ENCODE measurements around the gene GPR37L1.
A peak's percentile ranks its signal among the peaks of the same experiment; 100 is the strongest.
"Not testable (repeated sequence)": the region's sequence is repeated elsewhere in the genome, so short reads cannot be mapped to it uniquely, and the experiment has no call there.

GPR37L1 gene

DNA sequence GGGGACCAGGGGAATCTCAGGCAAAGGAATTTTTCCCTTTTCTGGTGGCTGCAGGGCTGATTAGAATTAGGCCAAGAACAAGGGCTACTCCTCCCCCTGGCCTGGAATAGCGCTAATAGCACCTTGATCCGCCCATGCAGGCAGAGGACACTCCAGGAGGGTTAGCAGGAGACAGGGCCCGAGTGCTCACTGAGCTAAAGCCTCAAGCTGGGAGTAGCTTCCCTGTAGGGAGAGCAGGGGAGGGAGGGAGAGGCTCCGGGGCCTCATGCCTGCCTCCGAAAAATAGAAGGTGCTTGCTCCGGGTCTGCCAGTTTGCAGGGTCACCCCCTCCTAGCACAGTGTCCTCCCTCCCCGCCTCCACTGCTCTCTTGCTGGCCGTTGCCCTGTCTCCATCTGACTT is 33.9 kb downstream of the GPR37L1 start:
- no peak for DNase-seq

DNA sequence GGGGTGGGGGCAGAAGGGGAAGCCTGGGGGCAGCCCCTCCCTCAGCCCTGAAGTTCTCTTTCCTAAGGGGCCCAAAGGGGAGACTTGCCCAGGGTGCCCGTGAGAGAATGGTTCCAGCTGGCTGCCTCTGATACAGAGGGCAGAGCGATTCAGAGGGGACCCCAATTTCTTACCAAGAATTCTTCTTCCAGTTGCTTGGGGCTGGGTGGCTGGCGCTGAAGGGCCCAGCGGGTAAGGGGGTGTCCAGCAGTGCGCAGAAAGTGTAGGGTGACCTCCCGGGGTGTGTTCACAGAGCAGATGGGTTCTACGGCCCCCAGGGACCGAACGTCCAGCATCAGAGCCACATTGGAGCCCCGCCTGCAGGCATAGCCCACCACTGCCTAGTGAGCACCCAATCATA is 35.2 kb downstream of the GPR37L1 start:
- no peak for DNase-seq

GRCh38 chr1:202158810-202159533 is 36.3 kb downstream of the GPR37L1 start:
- no peak for DNase-seq

DNA sequence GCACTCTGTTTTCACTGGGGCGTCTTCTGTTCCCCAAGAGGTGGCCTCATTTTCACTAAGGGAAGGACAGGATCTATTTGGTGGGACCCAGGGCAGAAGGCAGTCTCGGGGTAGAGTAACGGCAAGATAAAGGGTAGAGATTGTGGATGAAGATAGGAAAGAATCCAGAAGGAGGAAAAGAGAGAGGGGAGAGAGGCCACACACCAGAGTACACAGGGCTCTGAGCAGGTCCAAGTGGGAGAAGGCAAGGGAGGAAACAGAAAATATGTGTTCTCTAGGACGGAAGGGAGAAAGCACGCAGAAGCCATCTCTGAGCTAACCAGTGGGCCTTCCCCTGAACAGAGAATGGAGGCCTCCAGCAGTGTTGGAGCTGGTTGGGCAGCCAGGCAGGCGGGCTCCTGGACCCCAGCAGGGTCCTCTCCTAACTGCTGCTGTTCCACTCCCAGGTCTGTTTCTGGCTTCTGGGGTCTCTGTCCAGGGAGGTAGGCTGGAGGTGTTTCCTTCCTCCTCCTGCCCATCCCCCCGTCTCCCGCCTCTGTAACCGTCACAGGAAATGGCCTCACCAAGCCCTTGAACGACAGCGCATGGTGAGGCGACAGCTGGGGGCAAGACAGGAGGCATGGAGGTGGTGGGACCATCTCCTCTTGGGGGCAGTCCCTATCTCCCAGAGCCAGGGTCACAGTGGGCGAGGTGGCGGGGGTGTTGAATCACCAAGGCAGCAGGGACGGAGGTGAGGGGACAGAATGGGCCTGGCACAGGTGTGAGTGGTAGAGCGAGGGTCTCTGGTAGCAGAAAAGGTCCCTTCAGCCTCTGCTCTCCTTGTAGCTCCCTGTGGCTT is 37.0 kb downstream of the GPR37L1 start:
- DNase-seq: peak; percentile 26 to 33 (median 29)

- peak; percentile 62 to 76 (median 69) for DNase-seq
Measured at GRCh38 chr1:202160377-202160940, 37.7 kb downstream of the GPR37L1 start, which contains the start of gene PTPN7. PTPN7 (minus strand) TSS chr1:202160602; CDS start chr1:202159402, 1,200 bp downstream.

- no peak for DNase-seq
Measured at GRCh38 chr1:202161151-202162046, 38.7 kb downstream of the GPR37L1 start.

DNA sequence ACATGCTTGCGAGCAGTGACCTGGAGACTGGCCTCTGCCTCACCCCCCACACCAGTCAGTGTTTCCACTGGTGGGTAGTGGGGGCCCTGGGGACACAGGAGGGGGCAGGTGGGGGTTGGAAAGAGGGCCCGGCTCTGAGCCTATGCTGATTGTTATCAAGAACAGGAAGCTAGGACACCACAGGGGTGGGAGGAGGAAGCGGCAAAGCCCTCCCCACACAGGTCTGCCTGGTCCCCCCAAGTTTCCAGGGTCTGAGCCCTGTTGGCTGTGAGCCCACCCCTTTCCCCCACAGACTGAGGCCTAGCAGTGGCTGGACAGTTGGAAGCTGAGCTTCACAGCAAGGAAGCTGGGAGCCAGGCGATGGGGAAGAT is 39.3 kb downstream of the GPR37L1 start:
- no peak for DNase-seq

DNA sequence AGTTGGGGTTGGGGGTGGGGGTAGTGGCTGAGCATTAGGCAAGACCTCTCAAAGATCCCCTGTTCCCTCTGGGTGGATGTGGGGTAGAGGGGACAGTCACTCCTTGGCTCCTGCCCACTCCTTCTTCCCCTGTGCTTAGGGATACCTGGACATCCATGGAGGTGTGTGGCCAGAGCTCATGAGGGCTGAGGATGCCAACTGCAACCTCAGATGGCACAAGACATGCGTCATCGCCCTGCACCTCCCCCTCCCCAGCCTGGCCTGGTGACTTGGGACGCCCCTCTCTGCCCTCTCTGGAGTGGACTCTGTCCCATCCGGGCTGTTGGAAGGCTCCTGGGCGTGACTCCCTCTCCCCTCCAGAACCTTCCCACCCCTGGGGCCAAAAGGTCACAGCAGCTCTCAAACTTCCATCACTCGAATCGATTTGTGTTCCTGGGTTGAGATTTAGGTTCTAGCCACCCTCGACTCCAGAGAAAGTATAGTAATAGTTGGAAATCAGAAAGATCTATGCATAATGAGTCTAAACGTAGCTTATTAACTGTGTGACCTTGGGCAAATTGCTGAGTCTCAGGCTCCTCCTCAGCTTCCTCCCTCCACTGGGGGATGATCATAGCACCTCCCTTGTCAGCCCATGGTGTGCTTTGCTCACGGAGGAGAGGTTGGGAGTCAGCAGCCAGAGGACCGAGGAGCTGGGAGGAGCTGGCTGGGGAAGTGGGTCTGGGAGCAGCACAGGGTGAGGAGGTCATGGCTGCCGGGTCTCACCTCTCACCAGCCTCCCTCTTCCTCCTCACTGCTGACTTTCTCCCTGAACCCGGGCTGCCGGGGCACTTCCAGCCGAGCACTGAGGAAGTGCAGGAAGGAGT is 39.9 kb downstream of the GPR37L1 start:
- no peak for DNase-seq

DNA sequence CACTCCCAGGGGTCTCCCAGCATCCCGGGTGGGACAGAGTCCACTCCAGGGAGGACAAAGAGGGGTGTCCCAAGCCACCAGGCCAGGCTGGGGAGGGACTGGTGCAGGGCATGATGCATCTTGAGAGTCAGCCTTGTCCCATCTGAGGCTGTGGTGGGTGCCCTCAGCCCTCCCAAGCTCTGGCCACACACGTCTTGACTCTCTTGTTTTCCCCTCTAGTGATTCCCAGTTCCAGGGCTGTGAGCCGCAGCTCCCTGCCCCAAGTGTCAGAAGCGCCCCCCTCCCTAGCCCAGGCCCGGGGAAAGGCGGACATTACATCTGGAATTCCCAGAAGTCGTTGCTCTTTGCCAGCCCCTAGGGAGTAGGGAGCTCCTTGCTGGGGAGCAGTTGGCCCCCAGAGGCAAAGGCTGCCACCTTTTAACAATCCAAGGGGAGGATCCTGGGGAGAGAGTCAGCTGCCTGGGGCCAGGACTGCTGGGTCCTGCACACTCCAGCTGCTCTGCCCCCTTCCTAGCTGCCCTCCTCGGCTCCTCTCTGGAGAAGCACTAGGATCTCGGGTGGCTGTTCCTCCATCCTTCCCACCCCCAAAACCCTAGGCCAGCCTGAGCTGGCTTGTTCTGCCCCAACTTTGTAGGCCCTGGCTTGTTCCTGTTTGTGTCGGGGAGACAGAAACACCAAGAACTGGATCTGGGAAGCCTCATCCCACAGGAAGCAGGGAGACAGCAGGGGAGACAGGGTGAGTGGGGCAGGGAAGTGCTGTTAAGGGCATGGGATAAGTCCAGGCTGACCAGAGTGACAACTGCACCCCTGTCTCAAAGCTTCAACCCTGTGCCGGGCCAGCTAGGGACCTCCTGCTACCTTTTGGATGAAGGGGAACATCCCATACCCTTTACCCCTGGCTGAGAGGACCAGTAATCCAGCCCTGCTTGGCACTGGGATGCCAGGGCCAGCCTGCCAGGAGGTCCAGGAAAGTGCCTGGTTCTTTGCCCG is 40.9 kb downstream of the GPR37L1 start:
- DNase-seq: no peak

GRCh38 chr1:202164271-202165037 is 41.7 kb downstream of the GPR37L1 start:
- DNase-seq: peak; percentile 21 to 63 (median 42)

GRCh38 chr1:202165267-202165941 is 42.7 kb downstream of the GPR37L1 start:
- no peak for DNase-seq

DNA sequence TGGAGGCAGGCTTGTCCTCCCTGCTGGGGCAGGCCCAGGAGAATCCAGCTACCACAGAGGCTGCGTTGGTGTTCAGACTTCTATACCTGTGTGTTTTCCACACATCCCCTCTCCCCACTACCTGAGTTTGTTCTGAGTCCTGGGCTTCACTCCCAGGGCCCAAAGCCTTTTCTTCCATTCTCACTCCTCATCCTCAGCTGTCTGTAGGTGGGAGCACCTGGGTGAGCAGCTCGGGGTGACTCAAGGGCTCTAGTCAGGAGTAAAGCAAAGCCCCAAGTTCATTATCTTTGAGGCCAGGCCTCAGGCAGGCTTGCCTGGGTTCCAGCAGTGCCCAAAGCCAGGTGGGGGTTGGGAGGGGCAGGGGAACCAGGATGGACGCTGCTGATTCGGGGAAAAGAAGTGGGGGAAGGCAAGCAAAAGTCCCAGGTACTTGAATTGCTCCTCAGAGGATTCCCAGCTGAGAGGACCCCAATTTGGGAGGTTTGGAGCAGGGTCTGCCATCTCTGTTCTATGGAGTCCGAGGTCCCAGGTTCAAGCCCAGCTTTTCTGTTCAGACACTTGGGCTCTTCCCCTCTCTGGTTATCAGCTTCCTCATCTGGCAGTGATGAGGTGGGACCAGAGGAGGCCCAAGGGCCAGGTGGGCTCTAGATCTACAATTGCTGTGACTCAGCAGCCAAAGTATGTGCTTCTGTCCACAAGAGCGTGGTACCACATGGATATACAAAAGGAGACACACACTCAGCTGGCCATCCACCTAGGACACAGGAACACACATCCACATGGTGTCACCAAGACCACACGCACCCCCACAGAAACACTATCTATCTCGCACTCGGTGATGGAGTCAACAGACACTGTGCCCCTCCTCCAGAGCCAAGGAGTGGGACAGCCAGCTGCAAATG is 43.5 kb downstream of the GPR37L1 start:
- no peak for DNase-seq

GRCh38 chr1:202167054-202167453 is 44.3 kb downstream of the GPR37L1 start:
- not testable (repeated sequence) for DNase-seq

DNA sequence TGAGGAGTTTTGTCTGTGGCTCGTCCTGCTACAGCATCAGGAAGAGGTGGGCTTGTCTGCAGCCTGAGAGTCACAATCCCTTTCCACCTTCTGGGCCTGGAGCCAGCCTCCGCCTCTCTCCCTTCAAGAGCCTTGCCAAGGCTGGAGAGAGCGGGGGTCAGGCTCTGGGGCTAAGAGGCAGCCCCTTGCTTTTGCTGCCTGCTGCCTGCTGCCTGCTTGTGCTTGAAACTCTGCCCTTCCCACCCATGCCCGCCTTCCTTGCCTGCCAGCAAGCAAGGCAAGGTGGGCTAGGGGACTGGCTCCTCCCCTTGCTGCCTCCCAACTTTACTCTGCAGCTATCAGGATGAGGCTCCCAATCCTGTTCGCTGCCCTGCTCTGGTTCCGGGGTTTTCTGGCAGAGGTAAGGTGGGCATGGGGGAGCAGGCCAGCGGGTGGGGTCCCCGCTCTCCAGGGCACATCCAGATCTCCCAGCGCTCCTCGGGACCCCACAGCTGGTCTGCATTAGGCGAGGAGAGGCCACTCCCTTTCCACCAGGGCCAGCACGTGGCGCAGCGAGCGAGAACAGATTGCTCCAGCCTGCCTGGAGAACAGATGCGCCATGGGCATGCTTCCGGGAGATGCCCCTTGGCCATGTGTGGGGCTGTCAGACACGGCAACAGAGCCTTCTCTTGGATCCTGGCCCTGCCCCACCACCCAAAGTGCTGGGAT is 45.1 kb downstream of the GPR37L1 start:
- DNase-seq: no peak

DNA sequence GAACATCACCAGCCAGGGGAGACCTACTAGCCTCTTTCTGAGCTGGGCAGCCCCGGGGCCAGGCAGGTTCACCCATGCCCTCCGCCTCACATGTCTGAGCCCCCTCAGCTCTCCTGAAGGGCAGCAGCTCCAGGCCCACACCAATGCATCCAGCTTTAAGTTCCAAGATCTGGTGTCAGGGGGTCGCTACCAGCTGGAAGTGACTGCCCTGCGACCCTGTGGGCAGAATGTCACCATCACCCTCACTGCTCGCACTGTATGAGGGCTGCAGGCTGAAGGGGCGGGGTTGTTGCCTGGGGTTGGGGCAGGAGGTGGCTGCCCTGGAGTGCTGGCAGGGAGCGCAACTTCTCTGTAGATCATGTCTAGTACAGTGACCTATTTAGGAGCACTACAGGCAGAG is 46.1 kb downstream of the GPR37L1 start:
- no peak for DNase-seq

DNA sequence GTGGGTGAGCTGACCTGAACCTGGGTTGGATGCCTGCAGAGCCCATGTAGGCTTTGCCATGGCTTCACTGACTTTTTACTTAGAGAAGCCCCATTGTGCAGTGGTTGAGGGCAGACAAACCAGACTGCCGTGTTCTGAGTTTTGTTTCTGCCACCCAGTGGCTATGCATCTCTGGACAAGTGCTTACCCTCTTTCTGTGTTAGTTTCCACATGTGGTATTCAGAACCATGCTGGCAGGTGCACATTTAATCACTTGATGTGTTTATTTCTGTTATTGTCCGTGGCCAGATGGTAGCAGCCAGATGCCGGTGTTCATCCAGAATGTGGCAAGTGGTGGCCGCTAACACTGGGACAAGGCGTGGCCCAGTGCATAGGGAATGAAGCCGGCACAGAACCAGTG is 48.0 kb downstream of the GPR37L1 start:
- no peak for DNase-seq

DNA sequence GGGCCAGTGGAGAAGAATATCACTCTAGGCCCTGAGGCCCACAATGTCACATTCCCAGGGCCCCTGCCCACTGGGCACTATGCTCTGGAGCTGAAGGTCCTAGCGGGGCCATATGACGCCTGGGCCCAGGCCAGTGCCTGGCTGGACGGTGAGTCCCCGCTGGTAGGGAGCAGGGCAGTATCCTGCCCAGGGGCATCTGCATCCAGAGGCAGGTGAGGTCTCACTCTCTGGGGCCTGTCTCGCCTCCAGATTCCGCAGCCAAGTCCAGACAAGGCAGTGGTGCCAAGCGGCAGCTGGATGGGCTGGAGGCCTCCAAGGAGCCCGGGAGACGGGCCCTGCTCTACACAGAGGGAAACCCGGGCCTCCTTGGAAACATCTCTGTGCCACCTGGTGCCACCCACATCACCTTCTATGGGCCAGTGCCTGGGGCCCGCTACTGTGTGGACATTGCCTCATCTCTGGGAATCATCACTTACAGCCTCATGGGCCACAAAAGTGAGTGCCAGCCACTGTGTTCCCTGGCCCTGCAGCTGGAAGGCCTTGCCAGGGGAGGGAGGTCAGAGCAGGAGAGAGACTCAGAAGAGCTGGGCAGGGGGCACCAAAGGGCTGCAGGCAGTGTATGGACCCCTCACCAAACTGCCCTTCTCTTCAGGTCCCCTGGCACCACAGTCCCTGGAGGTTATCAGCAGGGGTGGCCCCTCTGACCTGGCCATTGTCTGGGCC is 48.7 kb downstream of the GPR37L1 start:
- DNase-seq: no peak
